Esophagus squamous epithelium (tissue), 4 donors: ENCODE data around the gene THOC2.

ENCODE experiments used
- POLR2A ChIP-seq, 4 donors: fragments of 450-650 bp; IDR thresholded peaks; one replicate each; pipeline ENCODE4 v1.6.1; 2017; ENCODE audit warnings: antibody characterized with exemption in 4 of 4, mild to moderate bottlenecking in 4 of 4, moderate library complexity in 3 of 4
- TF ChIP-seq, protein P1 (sequence below), 6 experiments: fragments of 450-650 bp in 4 of 6; fragments of 200-600 bp in 2 of 6; sonication (generic) in 2 of 6; IDR thresholded peaks; one replicate each; pipeline ENCODE4 v1.5.1; 2016 to 2019; ENCODE audit warnings: antibody characterized with exemption in 6 of 6, mild to moderate bottlenecking in 4 of 6, moderate library complexity in 4 of 6

- TF ChIP-seq, protein P1, sequence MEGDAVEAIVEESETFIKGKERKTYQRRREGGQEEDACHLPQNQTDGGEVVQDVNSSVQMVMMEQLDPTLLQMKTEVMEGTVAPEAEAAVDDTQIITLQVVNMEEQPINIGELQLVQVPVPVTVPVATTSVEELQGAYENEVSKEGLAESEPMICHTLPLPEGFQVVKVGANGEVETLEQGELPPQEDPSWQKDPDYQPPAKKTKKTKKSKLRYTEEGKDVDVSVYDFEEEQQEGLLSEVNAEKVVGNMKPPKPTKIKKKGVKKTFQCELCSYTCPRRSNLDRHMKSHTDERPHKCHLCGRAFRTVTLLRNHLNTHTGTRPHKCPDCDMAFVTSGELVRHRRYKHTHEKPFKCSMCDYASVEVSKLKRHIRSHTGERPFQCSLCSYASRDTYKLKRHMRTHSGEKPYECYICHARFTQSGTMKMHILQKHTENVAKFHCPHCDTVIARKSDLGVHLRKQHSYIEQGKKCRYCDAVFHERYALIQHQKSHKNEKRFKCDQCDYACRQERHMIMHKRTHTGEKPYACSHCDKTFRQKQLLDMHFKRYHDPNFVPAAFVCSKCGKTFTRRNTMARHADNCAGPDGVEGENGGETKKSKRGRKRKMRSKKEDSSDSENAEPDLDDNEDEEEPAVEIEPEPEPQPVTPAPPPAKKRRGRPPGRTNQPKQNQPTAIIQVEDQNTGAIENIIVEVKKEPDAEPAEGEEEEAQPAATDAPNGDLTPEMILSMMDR (IDR thresholded peaks at IDR 0.05), result no peak
- no peak for TF ChIP-seq POLR2A (IDR thresholded peaks at IDR 0.05)
Observed at GRCh38 chrX:123756320-123756719, 23.5 kb upstream of the THOC2 start.
